ENCODE measurements around the gene SMIM7. TPM values are rescaled to one million over a fixed set of nuclear protein-coding genes. Genes with fewer than 3 reads are reported as not detected.

SMIM7 gene
- total RNA-seq, 3 donors from 2014 or later = 61.2 to 88.8 (median 70.1) TPM

GRCh38 chr19:16660763-16661479, 977 bp upstream of the SMIM7 start, which contains the start of gene TMEM38A:
TMEM38A (plus strand) TSS chr19:16661139; CDS start chr19:16661218, 79 bp downstream.
- peak; percentile 55 to 81 (median 80) for DNase-seq
- intact Hi-C loops (cut with DNase I, micrococcal nuclease) = no loop called here
- no peak for TF ChIP-seq CTCF (IDR thresholded peaks at IDR 0.05)
- Histone ChIP-seq H3K9me3 (no peaks in the 10 kb centered on the region), H3K36me3 (ENCODE audit: low read depth) (no peaks in the 10 kb centered on the region), H3K4me3 (peak within 1 kb of the TSS; percentile 42), H3K4me1 (ENCODE audit: low read depth) (peaks cover 12% of the 10 kb centered on the region)
- peak; percentile 35 for ATAC-seq

DNA sequence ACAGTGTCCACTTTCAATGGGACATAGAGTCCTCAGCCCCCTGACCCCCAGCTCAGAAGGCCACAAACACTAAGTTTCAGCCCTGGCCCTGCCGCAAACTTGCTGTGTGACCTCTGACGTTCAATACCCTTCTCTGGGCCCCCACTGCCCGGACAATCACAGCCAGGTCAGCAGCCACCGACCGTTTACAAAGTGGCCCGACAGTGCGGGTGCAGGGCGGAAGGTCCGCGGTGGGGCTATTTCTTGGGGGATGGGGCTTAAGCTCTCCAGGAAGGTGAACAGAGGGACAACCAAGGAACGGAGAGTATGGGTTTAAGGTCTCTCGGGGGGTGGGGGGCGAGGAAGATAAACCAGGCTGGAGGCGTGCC, 496 bp downstream of the SMIM7 start:
- no peak for ATAC-seq
- no peaks in the 10 kb centered on the region for H3K36me3 ChIP-seq (ENCODE audit: low read depth)
- peak overlapping the region; percentile 42 for H3K4me3 ChIP-seq
- no peak for TF ChIP-seq CTCF (IDR thresholded peaks at IDR 0.05)
- H3K9me3 ChIP-seq = no peaks in the 10 kb centered on the region
- no peak for DNase-seq
- peaks cover 12% of the 10 kb centered on the region for H3K4me1 ChIP-seq (ENCODE audit: low read depth)
- intact Hi-C loops (cut with DNase I, micrococcal nuclease) = no loop called here

DNA sequence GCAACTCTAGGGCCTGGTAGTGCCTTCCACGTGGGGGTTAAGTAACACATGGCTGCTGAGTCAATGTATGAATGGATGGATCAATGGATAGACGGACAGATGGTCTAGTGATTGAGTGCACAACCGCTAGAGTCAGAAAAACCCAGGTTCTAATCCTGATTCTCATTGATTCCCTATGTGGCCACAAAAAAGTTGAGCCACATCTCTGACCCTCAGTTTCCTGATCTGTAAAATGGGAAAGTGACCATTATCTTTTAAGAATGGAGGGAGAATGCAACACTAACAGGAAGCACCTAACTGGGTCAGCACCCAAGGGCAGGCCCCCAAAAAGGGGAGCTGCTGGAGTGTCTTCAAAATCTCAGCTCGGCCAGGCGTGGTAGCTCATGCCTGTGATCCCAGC, 2.6 kb downstream of the SMIM7 start:
- H3K9me3 ChIP-seq = no peaks in the 10 kb centered on the region
- H3K4me1 ChIP-seq (ENCODE audit: low read depth) = peaks cover 12% of the 10 kb centered on the region
- no peak for TF ChIP-seq CTCF (IDR thresholded peaks at IDR 0.05)
- DNase-seq (no peak), ATAC-seq (no peak)
- H3K36me3 ChIP-seq (ENCODE audit: low read depth) = peaks cover 6% of the 10 kb centered on the region
- H3K4me3 ChIP-seq = no peak overlapping the region
- intact Hi-C loops (cut with DNase I, micrococcal nuclease) = no loop called here

DNA sequence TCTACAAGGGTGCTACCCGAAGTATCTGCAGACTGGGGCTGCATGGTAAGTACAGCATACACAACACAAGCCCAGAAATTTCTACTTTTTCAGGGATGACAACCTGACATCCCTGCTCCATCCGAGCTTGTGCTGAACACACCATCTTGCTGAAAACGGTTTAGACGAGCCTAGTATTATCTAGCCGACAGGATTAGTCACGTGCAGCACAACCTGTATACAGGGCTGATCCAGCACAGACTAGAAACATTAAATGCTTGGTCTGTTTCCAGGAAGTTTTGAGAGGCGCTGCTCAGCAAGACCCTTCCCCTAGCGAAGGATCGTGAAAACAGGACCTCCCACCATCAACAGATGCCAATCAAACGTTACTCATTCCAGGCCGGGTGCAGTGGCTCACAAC, 4.2 kb downstream of the SMIM7 start:
- intact Hi-C loops (cut with DNase I, micrococcal nuclease) = no loop called here
- Histone ChIP-seq H3K4me3 (no peak overlapping the region), H3K4me1 (ENCODE audit: low read depth) (peaks cover 12% of the 10 kb centered on the region), H3K9me3 (no peaks in the 10 kb centered on the region), H3K36me3 (ENCODE audit: low read depth) (peaks cover 6% of the 10 kb centered on the region)
- DNase-seq (no peak), ATAC-seq (no peak)
- no peak for TF ChIP-seq CTCF (IDR thresholded peaks at IDR 0.05)

DNA sequence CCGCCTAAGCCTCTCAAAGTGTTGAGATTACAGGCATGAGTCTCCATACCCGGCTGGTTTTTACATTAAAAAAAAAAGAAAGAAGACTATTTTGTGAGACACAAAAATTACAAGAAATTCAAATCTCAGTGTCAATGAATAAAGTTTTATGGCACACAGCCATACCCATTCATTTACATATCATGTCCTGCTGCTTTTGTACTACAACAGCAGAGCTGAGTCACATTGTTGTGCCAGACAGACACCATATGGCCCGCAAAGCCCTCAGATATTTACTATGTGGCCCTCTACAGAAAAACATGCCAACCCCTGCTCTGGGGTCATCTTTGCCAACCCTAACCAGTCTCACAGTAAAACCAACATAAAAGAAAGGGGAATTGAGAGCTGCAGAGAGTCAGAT, 5.3 kb downstream of the SMIM7 start:
- intact Hi-C loops (cut with DNase I, micrococcal nuclease) = no loop called here

More for the DNA sequence above, 5.3 kb downstream of the SMIM7 start:
- Histone ChIP-seq H3K36me3 (ENCODE audit: low read depth) (peaks cover 6% of the 10 kb centered on the region), H3K9me3 (no peaks in the 10 kb centered on the region), H3K4me1 (ENCODE audit: low read depth) (peaks cover 12% of the 10 kb centered on the region), H3K4me3 (no peak overlapping the region)
- DNase-seq (no peak), ATAC-seq (no peak)
- TF ChIP-seq CTCF (IDR thresholded peaks at IDR 0.05) = no peak
